Measurements from ENCODE around the gene CPED1.

The CPED1 gene

GRCh38 chr7:121278120-121279021 lies 289.9 kb downstream of the CPED1 start:
- H3K4me3 ChIP-seq (ENCODE audit: low read depth, low read length) = no peak overlapping the region
- no peak for TF ChIP-seq CTCF (IDR thresholded peaks at IDR 0.05; ENCODE audit: low read depth, low read length)

DNA sequence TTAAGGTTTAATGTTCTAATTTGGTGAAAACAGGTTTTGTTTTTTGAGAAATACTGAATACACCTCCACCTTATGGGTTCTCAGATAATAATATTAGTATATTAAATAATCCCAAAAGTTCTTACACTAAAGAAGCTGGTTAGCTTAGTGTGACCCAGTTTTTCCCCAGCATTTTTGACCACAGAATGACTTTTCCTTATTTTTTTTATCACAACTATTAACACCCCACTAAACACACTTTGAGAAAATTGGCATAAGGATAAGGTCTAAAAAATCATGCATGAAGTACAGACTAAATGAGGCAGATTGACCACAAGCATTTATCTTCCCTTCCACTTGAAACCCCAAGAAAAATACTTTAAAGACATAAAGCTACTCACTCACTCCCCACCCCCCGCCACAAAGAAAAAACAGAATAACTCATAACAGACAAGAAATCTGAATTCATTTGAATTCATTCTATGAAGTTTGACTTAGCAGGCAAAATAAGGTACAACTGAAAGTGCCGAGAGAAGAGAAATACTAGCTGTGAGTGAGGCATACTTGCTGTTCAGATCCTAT lies 290.6 kb downstream of the CPED1 start:
- no peak for TF ChIP-seq CTCF (IDR thresholded peaks at IDR 0.05; ENCODE audit: low read depth, low read length)
- H3K4me3 ChIP-seq (ENCODE audit: low read depth, low read length) = no peak overlapping the region

DNA sequence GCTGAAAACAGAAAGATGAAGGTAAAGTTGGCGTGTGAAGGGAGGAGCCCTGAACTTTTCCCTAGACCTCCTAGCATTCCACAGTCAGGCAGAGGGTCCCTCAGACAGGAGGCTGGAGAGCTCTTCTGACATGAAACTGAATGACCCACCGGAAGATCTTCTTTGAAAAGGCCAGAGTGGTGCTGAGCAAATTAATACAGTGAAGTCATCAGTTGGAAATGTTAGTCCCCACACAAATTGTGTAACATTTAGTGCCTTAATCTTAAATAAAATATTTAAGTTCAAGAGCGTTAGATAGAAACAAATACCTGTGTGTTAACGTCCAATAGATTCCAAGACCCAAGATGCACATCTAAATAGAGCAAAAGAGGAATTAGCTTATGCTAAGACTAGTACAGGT lies 291.3 kb downstream of the CPED1 start:
- no peak for TF ChIP-seq CTCF (IDR thresholded peaks at IDR 0.05; ENCODE audit: low read depth, low read length)
- no peak overlapping the region for H3K4me3 ChIP-seq (ENCODE audit: low read depth, low read length)

DNA sequence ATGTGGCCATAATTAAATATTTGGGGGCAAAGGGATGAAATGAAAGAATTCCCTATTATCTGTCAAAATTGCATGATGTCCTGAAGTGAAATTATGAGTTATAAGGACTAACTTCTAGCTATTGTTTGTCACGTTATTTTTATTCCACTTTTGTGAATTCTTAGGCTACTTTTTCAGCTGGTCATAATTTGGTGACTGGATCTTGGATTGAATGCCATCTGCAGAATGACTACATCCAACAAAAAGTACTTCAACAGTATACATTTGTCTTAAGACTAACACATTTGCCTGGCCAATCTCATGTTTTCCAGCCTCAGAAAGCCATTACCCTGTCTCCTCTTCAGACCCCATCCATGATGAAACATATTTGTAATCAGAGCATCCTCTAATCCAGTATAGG lies 292.1 kb downstream of the CPED1 start:
- TF ChIP-seq CTCF (IDR thresholded peaks at IDR 0.05; ENCODE audit: low read depth, low read length) = no peak
- H3K4me3 ChIP-seq (ENCODE audit: low read depth, low read length) = no peak overlapping the region

GRCh38 chr7:121282129-121282528 lies 293.6 kb downstream of the CPED1 start:
- TF ChIP-seq CTCF (IDR thresholded peaks at IDR 0.05; ENCODE audit: low read depth, low read length) = no peak
- no peak overlapping the region for H3K4me3 ChIP-seq (ENCODE audit: low read depth, low read length)

GRCh38 chr7:121285066-121285667 lies 296.7 kb downstream of the CPED1 start:
- TF ChIP-seq CTCF (IDR thresholded peaks at IDR 0.05; ENCODE audit: low read depth, low read length) = no peak

DNA sequence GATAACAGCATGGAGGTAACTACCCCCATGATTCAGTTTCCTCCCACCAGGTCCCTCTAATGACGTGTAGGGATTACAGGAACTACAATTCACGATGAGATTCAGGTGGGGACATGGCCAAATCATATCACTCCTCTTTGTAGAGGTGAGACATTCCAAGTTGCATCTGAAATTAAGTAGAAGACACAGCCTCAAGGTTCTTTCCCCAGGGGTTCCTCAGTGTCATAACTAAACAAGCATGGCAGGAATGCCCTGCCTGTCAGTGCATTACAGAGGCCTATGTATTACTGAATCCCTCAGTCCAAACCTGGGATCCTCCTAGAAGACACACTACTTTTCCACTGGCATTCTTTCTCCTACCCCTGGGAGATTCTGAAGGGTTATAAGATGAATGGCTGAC lies 297.7 kb downstream of the CPED1 start:
- no peak overlapping the region for H3K4me3 ChIP-seq (ENCODE audit: low read depth, low read length)
- no peak for TF ChIP-seq CTCF (IDR thresholded peaks at IDR 0.05; ENCODE audit: low read depth, low read length)

More at GRCh38 chr7:121285066-121285667, 296.7 kb downstream of the CPED1 start:
- H3K4me3 ChIP-seq (ENCODE audit: low read depth, low read length) = no peak overlapping the region

All from WI38 (cell line).